MM.1S (cell line): Measurements from ENCODE around the gene PLA2G2D.

Experiments used
- DNase-seq: peaks from one replicate; pipeline ENCODE4 v3.0.0-alpha.2; 2015
- H2AFZ ChIP-seq: fragments of 300-600 bp; sonication (generic); 2 replicates; pipeline ENCODE4 v1.6.0; 2016; ENCODE audit warnings: antibody characterized with exemption, low read length
- H3F3A ChIP-seq: fragments of 300-600 bp; sonication (generic); 2 replicates; pipeline ENCODE4 v1.6.1; 2016; ENCODE audit warnings: mild to moderate bottlenecking, antibody characterized with exemption, low read length, moderate library complexity, mixed read lengths; ENCODE audit not compliant: insufficient read depth
- H3K27ac ChIP-seq: fragments of 300-600 bp; sonication (generic); 2 replicates; pipeline ENCODE4 v1.5.1; 2016; ENCODE audit warnings: mild to moderate bottlenecking, low read length
- H3K27me3 ChIP-seq: fragments of 300-600 bp; sonication (generic); replicated peaks from 2 replicates; pipeline ENCODE4 v1.6.0; 2016; ENCODE audit warnings: low read length; ENCODE audit not compliant: insufficient read depth
- H3K36me3 ChIP-seq: fragments of 300-600 bp; sonication (generic); replicated peaks from 2 replicates; pipeline ENCODE4 v1.6.1; 2016; ENCODE audit warnings: mild to moderate bottlenecking, low read length, mixed read lengths; ENCODE audit not compliant: insufficient read depth
- H3K4me1 ChIP-seq: fragments of 300-600 bp; sonication (generic); 2 replicates; pipeline ENCODE4 v1.6.1; 2016; ENCODE audit warnings: low read length, mixed read lengths
- H3K4me2 ChIP-seq: fragments of 300-600 bp; sonication (generic); 2 replicates; pipeline ENCODE4 v1.6.0; 2016; ENCODE audit warnings: low read depth, low read length
- H3K4me3 ChIP-seq: fragments of 300-600 bp; sonication (generic); 2 replicates; pipeline ENCODE4 v1.5.1; 2016; ENCODE audit warnings: low read length, mixed read lengths
- H3K79me2 ChIP-seq: fragments of 300-600 bp; sonication (generic); 2 replicates; pipeline ENCODE4 v1.6.1; 2016; ENCODE audit warnings: mixed run types, low read length, mixed read lengths
- H3K9ac ChIP-seq: fragments of 300-600 bp; sonication (generic); 2 replicates; pipeline ENCODE4 v1.6.1; 2016; ENCODE audit warnings: low read length, mixed read lengths
- H3K9me2 ChIP-seq: fragments of 300-600 bp; sonication (generic); replicated peaks from 2 replicates; pipeline ENCODE4 v1.6.1; 2016; ENCODE audit warnings: mild to moderate bottlenecking, low read length, mixed read lengths; ENCODE audit not compliant: insufficient read depth
- H3K9me3 ChIP-seq: fragments of 300-600 bp; sonication (generic); replicated peaks from 2 replicates; pipeline ENCODE4 v1.6.1; 2016; ENCODE audit warnings: mild to moderate bottlenecking, low read length, mixed read lengths; ENCODE audit not compliant: insufficient read depth
- H4K20me1 ChIP-seq: fragments of 300-600 bp; sonication (generic); 2 replicates; pipeline ENCODE4 v1.6.1; 2016; ENCODE audit warnings: mild to moderate bottlenecking, low read length, moderate library complexity, mixed read lengths; ENCODE audit not compliant: insufficient read depth
- EZH2 ChIP-seq: fragments of 300-600 bp; sonication (generic); optimal IDR thresholded peaks from 2 replicates; pipeline ENCODE3; 2017; ENCODE audit warnings: low read depth, mild to moderate bottlenecking, antibody characterized with exemption, low read length, mixed read lengths
- EZH2phosphoT487 ChIP-seq: fragments of 300-600 bp; sonication (generic); IDR thresholded peaks from 2 replicates; pipeline ENCODE4 v1.6.1; 2018; ENCODE audit warnings: antibody characterized with exemption, low read length
- TF ChIP-seq, protein P1 (sequence below): fragments of 300-600 bp; sonication (generic); IDR thresholded peaks from 2 replicates; pipeline ENCODE4 v1.5.1; 2016; ENCODE audit warnings: antibody characterized with exemption, low read length, mixed read lengths

PLA2G2D gene

DNA sequence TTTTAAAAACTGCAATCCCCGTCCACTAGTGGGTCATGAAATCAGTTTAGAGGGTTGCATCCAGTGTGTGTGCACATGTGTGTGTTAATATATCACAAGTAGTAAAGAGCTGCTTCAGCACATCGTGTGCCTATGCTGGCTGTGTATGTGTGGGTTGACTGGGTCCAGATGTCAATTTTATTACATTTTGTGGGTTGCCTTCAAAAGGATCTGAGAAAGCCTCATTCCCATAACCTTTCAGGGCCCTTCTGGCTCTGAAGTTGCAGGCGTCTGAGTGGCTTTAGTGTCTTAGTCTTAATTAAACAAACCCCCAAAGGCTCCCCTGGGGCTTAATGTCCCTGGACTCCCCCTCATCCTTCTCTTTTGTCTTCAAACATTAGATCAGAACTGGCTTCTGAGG is 19.8 kb downstream of the PLA2G2D start:
- H2AFZ ChIP-seq, result no peak overlapping the region
- H3K27ac ChIP-seq, result no peak overlapping the region
- no peaks in the 10 kb centered on the region for H3K9me2 ChIP-seq
- no peak overlapping the region for H3K4me2 ChIP-seq
- no peaks in the 10 kb centered on the region; the same call in 1 of the 2 replicates for H3K27me3 ChIP-seq
- no peak overlapping the region for H3K4me3 ChIP-seq
- H3K9me3 ChIP-seq, result no peaks in the 10 kb centered on the region
- H3K36me3 ChIP-seq, result no peaks in the 10 kb centered on the region
- no peaks in the 10 kb centered on the region for H4K20me1 ChIP-seq
- H3K9ac ChIP-seq, result no peak overlapping the region
- TF ChIP-seq EZH2 (no peak), EZH2phosphoT487 (no peak)
- TF ChIP-seq, protein P1, sequence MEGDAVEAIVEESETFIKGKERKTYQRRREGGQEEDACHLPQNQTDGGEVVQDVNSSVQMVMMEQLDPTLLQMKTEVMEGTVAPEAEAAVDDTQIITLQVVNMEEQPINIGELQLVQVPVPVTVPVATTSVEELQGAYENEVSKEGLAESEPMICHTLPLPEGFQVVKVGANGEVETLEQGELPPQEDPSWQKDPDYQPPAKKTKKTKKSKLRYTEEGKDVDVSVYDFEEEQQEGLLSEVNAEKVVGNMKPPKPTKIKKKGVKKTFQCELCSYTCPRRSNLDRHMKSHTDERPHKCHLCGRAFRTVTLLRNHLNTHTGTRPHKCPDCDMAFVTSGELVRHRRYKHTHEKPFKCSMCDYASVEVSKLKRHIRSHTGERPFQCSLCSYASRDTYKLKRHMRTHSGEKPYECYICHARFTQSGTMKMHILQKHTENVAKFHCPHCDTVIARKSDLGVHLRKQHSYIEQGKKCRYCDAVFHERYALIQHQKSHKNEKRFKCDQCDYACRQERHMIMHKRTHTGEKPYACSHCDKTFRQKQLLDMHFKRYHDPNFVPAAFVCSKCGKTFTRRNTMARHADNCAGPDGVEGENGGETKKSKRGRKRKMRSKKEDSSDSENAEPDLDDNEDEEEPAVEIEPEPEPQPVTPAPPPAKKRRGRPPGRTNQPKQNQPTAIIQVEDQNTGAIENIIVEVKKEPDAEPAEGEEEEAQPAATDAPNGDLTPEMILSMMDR, result no peak
- DNase-seq, result no peak
- no peaks in the 10 kb centered on the region for H3K79me2 ChIP-seq
- no peaks in the 10 kb centered on the region for H3F3A ChIP-seq
- no peaks in the 10 kb centered on the region for H3K4me1 ChIP-seq

DNA sequence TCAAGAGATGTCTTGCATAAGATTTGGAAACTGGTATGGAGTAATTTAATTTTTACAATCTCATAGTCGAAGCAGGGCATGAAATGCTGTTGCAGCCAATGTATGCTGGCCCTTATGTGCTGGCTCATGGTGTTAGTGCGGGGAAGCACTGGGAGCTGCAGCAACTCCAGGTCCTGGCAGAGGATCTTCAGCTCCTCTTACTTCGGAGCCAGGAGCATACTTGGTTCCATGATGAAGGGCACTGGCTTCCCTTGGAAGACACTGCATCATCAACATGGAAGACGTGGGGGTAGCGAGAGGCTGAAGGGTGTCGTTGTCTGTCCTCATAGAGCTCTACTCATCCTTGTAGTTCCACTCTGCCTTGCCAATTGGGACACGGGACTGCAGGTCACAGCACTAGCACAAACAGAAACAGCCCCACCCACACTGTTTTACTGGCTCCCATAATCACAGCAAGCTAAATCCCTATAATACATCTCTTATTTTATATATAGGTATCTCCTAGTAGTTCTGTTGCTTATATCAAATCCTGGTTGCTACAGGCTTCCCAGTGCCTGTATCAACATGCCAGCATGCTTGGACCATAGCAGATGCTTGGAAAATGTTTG is 22.4 kb downstream of the PLA2G2D start:
- Histone ChIP-seq H3K79me2 (no peaks in the 10 kb centered on the region), H3K9me2 (no peaks in the 10 kb centered on the region), H3K9me3 (no peaks in the 10 kb centered on the region), H3F3A (no peaks in the 10 kb centered on the region), H4K20me1 (no peaks in the 10 kb centered on the region), H3K27me3 (peaks cover 8% of the 10 kb centered on the region), H2AFZ (no peak overlapping the region), H3K36me3 (no peaks in the 10 kb centered on the region), H3K4me1 (no peaks in the 10 kb centered on the region), H3K4me3 (no peak overlapping the region), H3K27ac (no peak overlapping the region), H3K9ac (no peak overlapping the region), H3K4me2 (no peak overlapping the region)
- TF ChIP-seq EZH2 (no peak), EZH2phosphoT487 (no peak)
- no peak for DNase-seq

DNA sequence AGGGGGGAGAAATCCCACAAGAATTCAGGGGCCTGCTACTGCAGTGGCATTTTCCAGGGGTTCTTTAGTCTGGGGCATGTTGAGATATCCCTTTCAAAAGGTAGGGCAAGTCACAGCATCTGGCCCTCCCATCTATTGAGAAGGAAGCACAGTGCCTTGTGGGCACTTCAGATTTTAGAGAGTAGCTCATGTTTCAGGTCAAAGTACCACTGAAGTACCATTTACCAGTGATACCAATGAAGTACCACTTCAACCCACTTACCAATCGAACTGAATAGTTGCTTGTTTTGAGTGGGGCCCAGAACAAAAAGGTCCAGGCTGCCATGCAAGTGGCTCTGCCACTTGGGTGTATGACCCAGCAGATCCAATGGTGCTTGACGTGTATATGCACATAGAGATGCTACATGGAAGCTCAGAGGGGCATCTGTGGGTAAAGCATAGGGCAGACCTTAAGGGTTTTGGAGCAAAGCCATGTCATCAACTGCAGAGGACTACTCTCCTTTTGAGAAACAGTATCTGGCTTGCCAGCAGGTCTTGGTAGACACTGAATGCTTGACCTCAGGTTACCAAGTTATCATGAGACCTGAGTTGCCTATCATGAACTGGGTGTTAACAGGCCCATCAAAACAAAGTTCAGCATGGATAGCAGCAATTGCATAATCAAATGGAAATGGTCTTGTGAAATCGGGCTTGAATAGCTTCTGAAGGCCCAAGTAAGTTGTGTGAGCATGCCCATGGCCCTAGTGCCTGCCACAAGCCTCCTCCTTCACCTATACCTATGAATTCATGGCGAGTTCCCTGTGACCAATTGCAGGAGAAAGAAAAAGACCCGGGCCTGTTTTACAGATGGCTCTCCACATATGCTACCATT is 23.5 kb downstream of the PLA2G2D start:
- H3K27me3 ChIP-seq, result peaks cover 19% of the 10 kb centered on the region
- H3K4me2 ChIP-seq, result no peak overlapping the region
- H3K4me1 ChIP-seq, result no peaks in the 10 kb centered on the region
- DNase-seq, result no peak
- H3K4me3 ChIP-seq, result no peak overlapping the region
- no peaks in the 10 kb centered on the region for H3K9me2 ChIP-seq
- H3K27ac ChIP-seq, result no peak overlapping the region
- no peaks in the 10 kb centered on the region for H3K79me2 ChIP-seq
- H3K9ac ChIP-seq, result no peak overlapping the region
- TF ChIP-seq EZH2phosphoT487, result no peak
- TF ChIP-seq, protein P1, result no peak
- no peak for TF ChIP-seq EZH2
- no peak overlapping the region for H2AFZ ChIP-seq
- H3F3A ChIP-seq, result no peaks in the 10 kb centered on the region
- no peaks in the 10 kb centered on the region for H3K36me3 ChIP-seq
- H4K20me1 ChIP-seq, result no peaks in the 10 kb centered on the region
- H3K9me3 ChIP-seq, result no peaks in the 10 kb centered on the region

DNA sequence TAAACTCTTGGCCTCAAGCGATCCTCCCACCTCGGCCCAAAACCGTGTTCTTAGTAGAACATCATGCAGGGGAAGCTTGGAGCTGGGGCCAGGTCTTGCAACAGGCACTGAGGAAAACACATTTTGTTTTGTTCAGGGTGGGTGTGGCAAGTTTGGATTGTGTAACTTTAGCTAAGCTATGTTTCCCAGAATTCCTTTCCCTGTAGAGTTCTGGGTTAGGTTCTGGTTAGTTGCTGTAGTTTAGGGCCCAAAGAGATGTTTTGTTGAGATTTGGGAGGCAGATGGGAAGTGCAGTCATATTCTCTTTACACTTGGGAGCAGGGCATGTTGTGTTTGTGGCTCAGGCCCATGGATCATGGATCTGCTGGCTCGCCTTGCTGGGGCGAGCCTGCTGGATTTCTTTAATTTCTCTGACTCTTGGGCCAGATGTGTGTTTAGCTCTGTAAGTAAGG is 25.4 kb downstream of the PLA2G2D start:
- Histone ChIP-seq H3K9me2 (no peaks in the 10 kb centered on the region), H4K20me1 (no peaks in the 10 kb centered on the region), H3K9ac (no peak overlapping the region), H3K27ac (no peak overlapping the region), H3K36me3 (no peaks in the 10 kb centered on the region), H3K79me2 (no peaks in the 10 kb centered on the region), H3K9me3 (no peaks in the 10 kb centered on the region), H3K4me1 (no peaks in the 10 kb centered on the region), H3F3A (no peaks in the 10 kb centered on the region), H3K4me3 (no peak overlapping the region), H2AFZ (no peak overlapping the region), H3K4me2 (no peak overlapping the region), H3K27me3 (peaks cover 25% of the 10 kb centered on the region)
- TF ChIP-seq, protein P1, result no peak
- TF ChIP-seq EZH2phosphoT487 (no peak), EZH2 (no peak)
- no peak for DNase-seq
